Activated CD8-positive, alpha-beta memory T cell treated with anti-CD3 and anti-CD28 coated beads, Interleukin-2, amount 50 U/mL, for 4 hours (primary cell): ENCODE results near the gene PLPP7.
A peak's percentile ranks its signal among the peaks of the same experiment; 100 is the strongest.
"Not testable (repeated sequence)": the region's sequence is repeated elsewhere in the genome, so short reads cannot be mapped to it uniquely, and the experiment has no call there.

Source experiments
- DNase-seq: peaks from one replicate; pipeline ENCODE4 v3.0.0-alpha.2; 2020

PLPP7 gene

GRCh38 chr9:131337131-131337848 is 47.8 kb downstream of the PLPP7 start:
- no peak for DNase-seq

GRCh38 chr9:131339212-131339611 is 49.7 kb downstream of the PLPP7 start:
- not testable (repeated sequence) for DNase-seq

DNA sequence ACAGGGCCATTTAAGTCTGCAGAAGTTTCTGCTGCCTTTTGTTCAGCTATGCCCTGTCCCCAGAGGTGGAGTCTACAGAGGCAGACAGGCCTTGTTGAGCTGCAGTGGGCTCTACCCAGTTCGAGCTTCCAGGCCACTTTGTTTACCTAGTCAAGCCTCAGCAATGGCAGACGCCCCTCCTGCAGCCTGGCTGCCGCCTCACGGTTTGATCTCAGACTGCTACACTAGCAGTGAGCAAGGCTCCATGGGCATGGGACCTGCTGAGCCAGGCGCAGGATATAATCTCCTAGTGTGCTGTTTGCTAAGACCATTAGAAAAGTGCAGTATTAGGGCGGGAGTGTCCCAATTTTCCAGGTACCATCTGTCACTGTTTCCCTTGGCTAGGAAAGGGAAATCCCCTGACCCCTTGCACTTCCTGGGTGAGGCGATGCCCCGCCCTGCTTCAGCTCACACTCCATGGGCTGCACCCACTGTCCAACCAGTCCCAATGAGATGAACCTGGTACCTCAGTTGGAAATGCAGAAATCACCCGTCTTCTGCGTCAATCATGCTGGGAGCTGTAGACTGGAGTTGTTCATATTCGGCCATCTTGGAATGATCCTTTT is 55.5 kb downstream of the PLPP7 start:
- DNase-seq: not testable (repeated sequence)

DNA sequence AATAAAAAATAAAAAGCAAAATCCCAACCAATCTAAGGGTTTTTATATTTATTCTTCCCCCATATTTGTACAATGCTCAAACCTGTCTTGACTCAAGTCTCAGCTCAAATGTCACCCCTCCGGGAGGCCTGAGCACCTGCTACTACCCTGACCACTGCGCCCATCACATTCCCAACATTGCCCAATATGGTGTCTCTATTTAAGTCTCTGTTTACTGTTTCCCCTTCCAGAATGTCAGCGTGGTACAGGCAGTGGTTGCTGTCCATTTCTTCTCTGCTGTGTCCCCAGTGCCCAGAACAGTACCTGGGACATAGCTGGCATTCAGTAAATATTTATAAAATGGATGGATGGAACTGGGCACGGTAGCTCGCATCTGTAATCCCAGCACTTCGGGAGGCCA is 57.0 kb downstream of the PLPP7 start:
- no peak for DNase-seq

- DNase-seq: no peak
Observed at GRCh38 chr9:131347376-131348020, 58.0 kb downstream of the PLPP7 start.

- no peak for DNase-seq
Observed at GRCh38 chr9:131348631-131349521, 59.4 kb downstream of the PLPP7 start.

- no peak for DNase-seq
Observed at GRCh38 chr9:131349522-131349880, 60.0 kb downstream of the PLPP7 start.

- DNase-seq: peak; percentile 89
Observed at GRCh38 chr9:131349881-131350563, 60.5 kb downstream of the PLPP7 start.

GRCh38 chr9:131356479-131356878 is 67.0 kb downstream of the PLPP7 start:
- not testable (repeated sequence) for DNase-seq

- no peak for DNase-seq
Observed at GRCh38 chr9:131358556-131358955, 69.0 kb downstream of the PLPP7 start.
